GM12801 (cell line): ENCODE results near the gene DDX56.

ENCODE experiments used
- CTCF ChIP-seq: IDR thresholded peaks from one replicate; pipeline ENCODE4 v1.5.1; 2011; ENCODE audit warnings: control low read depth; ENCODE audit not compliant: insufficient read length; ENCODE audit errors: extremely low read depth

Gene DDX56

GRCh38 chr7:44573464-44574286 is at the start of gene DDX56:
Gene DDX56, minus strand, starts transcription at chr7:44573908. Its CDS starts 13 bp downstream, at chr7:44573895.
- TF ChIP-seq CTCF: no peak

DNA sequence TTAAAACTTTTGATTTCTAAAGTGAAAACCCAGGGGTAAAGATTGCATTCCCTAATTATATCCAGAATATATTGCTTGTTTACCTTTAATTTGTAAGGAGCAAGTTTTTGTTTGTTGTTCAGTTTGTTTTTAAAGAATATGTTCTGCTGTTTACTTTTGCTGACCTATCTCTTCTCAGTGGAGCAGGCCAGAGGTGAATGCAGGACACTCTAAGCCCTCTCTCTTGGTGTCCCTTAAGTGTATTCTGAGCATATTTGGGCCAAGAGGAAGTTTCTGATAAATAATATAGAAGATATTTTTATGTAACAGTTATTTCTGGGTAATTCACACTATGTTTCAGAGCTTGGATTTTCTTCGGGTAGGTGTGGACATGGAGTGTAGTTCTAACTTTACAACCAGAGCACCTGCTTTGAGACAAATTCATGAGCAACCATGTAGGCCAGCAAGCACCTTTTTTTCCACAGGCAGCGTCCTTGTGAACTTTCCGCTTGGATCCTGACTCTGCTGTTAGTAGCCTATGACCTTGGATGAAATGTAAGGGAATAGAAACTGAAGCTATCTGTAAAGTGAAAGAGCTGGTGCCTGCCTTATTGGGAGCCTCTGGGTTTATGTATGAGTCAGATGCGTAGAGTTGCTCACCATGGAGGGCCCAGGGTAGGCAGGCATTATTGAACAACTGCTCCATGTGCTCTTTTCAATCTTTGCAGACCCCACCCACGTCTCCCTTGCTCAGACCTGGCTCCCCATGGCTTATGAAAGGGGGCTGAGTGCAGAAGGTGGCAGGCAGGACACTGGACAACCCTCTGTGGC is 48.8 kb upstream of the DDX56 start:
- no peak for TF ChIP-seq CTCF

- no peak for TF ChIP-seq CTCF
Observed at GRCh38 chr7:44621750-44622103, 48.0 kb upstream of the DDX56 start.

GRCh38 chr7:44621034-44621749 is 47.5 kb upstream of the DDX56 start:
- TF ChIP-seq CTCF: no peak

- TF ChIP-seq CTCF: no peak
Observed at GRCh38 chr7:44618753-44619152, 45.0 kb upstream of the DDX56 start.

GRCh38 chr7:44618045-44618444 is 44.3 kb upstream of the DDX56 start:
- no peak for TF ChIP-seq CTCF
